Measurements from ENCODE around the gene APBA1.

The APBA1 gene

GRCh38 chr9:69515810-69516209, 156.4 kb downstream of the APBA1 start:
- DNase-seq = no peak

- DNase-seq = no peak
These were observed 158.9 kb downstream of the APBA1 start for GRCh38 chr9:69513141-69513820.

- no peak for DNase-seq
These were observed 168.1 kb downstream of the APBA1 start for GRCh38 chr9:69504058-69504457.

GRCh38 chr9:69502671-69503301, 169.4 kb downstream of the APBA1 start:
- no peak for DNase-seq

GRCh38 chr9:69500896-69501295, 171.3 kb downstream of the APBA1 start:
- no peak for DNase-seq

- no peak for DNase-seq
These were observed 172.2 kb downstream of the APBA1 start for GRCh38 chr9:69499959-69500358.

GRCh38 chr9:69499407-69499806, 172.8 kb downstream of the APBA1 start:
- DNase-seq = no peak

- no peak for DNase-seq
These were observed 173.7 kb downstream of the APBA1 start for GRCh38 chr9:69498470-69498869.

- no peak for DNase-seq
These were observed 174.4 kb downstream of the APBA1 start for GRCh38 chr9:69497816-69498215.

- DNase-seq = no peak
These were observed 175.2 kb downstream of the APBA1 start for GRCh38 chr9:69496846-69497450.

- no peak for DNase-seq
These were observed 176.9 kb downstream of the APBA1 start for GRCh38 chr9:69495296-69495695.

- no peak for DNase-seq
These were observed 177.4 kb downstream of the APBA1 start for GRCh38 chr9:69494763-69495162.

GRCh38 chr9:69494208-69494607, 178.0 kb downstream of the APBA1 start:
- no peak for DNase-seq

- no peak for DNase-seq
These were observed 185.7 kb downstream of the APBA1 start for GRCh38 chr9:69486498-69486897.

- DNase-seq = no peak
These were observed 186.7 kb downstream of the APBA1 start for GRCh38 chr9:69485466-69485865.

GRCh38 chr9:69483886-69484422, 188.2 kb downstream of the APBA1 start:
- no peak for DNase-seq

- DNase-seq = no peak
These were observed 195.4 kb downstream of the APBA1 start for GRCh38 chr9:69476797-69477196.

GRCh38 chr9:69476016-69476415, 196.2 kb downstream of the APBA1 start:
- no peak for DNase-seq

GRCh38 chr9:69474821-69475220, 197.3 kb downstream of the APBA1 start:
- DNase-seq = no peak

- DNase-seq = no peak
These were observed 200.0 kb downstream of the APBA1 start for GRCh38 chr9:69472101-69472620.

GRCh38 chr9:69471433-69471832, 200.7 kb downstream of the APBA1 start:
- DNase-seq = no peak

GRCh38 chr9:69470186-69470977, 201.8 kb downstream of the APBA1 start:
- no peak for DNase-seq

- no peak for DNase-seq
These were observed 203.0 kb downstream of the APBA1 start for GRCh38 chr9:69469136-69469535.
